ENCODE measurements around the gene PIGU.

The PIGU gene

DNA sequence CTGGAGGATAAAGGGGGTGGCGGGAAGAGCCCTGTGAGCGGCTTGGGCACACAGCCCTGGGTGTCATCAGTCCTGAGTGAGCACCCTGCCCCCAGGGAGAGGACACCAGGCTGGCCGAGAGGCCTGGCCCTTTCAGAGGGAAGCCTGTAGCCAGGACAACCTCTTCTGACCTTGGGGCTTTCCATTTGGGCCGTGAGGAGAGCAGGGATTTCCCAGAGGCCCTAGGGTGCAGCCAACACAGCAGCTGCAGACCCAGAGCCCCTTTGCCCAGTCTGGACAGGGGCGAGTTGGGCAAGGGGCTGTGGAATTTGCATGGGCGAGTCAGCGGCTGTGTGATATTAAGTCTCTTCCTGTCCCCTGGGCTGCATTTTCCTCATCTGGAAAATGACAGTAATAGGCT is 112.1 kb downstream of the PIGU start:
- TF ChIP-seq, protein P1, sequence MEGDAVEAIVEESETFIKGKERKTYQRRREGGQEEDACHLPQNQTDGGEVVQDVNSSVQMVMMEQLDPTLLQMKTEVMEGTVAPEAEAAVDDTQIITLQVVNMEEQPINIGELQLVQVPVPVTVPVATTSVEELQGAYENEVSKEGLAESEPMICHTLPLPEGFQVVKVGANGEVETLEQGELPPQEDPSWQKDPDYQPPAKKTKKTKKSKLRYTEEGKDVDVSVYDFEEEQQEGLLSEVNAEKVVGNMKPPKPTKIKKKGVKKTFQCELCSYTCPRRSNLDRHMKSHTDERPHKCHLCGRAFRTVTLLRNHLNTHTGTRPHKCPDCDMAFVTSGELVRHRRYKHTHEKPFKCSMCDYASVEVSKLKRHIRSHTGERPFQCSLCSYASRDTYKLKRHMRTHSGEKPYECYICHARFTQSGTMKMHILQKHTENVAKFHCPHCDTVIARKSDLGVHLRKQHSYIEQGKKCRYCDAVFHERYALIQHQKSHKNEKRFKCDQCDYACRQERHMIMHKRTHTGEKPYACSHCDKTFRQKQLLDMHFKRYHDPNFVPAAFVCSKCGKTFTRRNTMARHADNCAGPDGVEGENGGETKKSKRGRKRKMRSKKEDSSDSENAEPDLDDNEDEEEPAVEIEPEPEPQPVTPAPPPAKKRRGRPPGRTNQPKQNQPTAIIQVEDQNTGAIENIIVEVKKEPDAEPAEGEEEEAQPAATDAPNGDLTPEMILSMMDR (conservative IDR thresholded peaks at IDR 0.05; ENCODE audit: control insufficient read depth, insufficient read depth, low read depth, low read length) = no peak
- no peak for DNase-seq (ENCODE audit: low read depth)
- no peak overlapping the region for H3K4me3 ChIP-seq (ENCODE audit: control insufficient read depth, low read depth, low read length)

DNA sequence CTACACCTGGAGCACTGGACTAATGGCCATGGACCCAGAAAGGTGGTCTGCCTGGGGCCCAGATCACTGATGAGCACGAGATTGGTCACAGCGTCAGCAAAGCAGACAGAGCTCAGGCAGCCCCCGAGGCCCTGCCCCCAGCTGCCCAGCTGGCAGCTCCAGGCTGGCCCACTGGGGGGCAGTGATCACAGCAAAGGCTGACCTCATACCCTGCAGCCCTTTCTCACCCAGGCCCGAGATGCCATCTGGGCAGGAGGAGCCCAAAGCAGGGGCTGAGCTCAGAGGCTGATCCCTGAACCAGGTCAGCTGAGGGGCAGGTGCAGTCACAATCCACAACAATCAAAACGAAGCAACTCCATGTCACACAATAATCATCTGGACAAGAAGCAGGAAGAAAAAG is 114.3 kb downstream of the PIGU start:
- peak; percentile 26 for DNase-seq (ENCODE audit: low read depth)
- TF ChIP-seq, protein P1 (conservative IDR thresholded peaks at IDR 0.05; ENCODE audit: control insufficient read depth, insufficient read depth, low read depth, low read length) = peak; percentile 42

DNA sequence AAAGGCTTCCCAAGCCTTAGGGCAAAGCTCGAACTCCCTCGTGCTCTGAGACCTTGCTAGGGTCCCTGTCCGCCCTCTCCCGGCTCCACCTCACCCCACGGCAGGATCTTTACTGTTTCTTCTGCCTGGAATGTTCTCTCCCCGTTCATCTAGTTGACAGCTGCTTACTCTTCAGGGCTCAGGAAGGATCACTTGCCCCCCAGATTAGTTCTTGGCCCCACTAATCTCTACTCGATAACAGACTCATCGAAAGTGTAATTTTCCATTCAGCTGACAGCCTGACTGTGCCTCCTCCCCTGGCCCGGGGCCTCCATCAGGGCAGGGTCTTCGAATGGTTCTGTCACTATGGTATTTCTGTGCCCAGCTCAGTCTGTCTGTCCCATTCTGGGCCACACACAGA is 115.2 kb downstream of the PIGU start:
- DNase-seq (ENCODE audit: low read depth) = no peak
- no peak overlapping the region for H3K4me3 ChIP-seq (ENCODE audit: control insufficient read depth, low read depth, low read length)
- TF ChIP-seq, protein P1 (conservative IDR thresholded peaks at IDR 0.05; ENCODE audit: control insufficient read depth, insufficient read depth, low read depth, low read length) = no peak

More for the DNA sequence above, 114.3 kb downstream of the PIGU start:
- H3K4me3 ChIP-seq (ENCODE audit: control insufficient read depth, low read depth, low read length) = no peak overlapping the region

DNA sequence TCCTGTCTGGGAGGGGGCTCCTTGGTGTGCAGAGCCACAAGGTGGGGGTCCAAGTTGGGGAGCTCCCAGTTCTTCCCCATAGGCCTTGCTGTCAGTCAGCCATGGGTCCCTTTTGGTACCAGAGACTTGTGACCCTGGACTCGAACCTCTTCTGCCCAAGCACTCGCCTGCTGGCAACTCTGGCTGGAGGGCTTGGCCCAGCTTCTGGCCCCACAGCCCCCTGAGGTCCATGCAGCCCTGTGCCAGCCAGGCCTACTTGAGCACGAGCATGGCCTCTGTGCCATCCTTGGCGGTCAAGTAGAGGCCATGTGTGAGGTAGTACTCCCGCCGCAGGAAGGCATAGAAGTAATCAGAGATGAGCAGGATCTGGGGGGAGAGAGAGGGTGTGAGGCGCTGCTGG is 116.3 kb downstream of the PIGU start:
- no peak for DNase-seq (ENCODE audit: low read depth)
- no peak overlapping the region for H3K4me3 ChIP-seq (ENCODE audit: control insufficient read depth, low read depth, low read length)
- TF ChIP-seq, protein P1 (conservative IDR thresholded peaks at IDR 0.05; ENCODE audit: control insufficient read depth, insufficient read depth, low read depth, low read length) = no peak

DNA sequence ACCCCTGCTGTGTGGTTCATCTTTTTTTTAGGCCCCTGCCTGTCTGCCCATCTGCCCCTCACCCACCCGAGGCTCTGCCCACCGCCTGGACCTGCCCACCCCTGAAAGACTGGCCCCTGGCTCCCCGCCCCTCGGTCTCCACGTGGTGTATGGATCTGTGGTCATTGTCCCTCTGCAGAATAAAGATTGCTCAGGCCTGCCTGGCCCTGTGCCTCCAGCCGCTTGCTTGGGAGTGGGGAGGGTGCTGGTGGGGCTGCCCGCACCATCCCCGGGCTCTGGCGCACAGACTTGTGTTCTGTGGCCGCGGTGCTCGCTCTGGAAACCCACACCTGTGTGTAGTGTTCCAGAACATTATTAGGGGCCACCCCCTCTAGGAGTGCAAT is 116.8 kb downstream of the PIGU start:
- no peak overlapping the region for H3K4me3 ChIP-seq (ENCODE audit: control insufficient read depth, low read depth, low read length)
- TF ChIP-seq, protein P1 (conservative IDR thresholded peaks at IDR 0.05; ENCODE audit: control insufficient read depth, insufficient read depth, low read depth, low read length) = no peak
- no peak for DNase-seq (ENCODE audit: low read depth)

DNA sequence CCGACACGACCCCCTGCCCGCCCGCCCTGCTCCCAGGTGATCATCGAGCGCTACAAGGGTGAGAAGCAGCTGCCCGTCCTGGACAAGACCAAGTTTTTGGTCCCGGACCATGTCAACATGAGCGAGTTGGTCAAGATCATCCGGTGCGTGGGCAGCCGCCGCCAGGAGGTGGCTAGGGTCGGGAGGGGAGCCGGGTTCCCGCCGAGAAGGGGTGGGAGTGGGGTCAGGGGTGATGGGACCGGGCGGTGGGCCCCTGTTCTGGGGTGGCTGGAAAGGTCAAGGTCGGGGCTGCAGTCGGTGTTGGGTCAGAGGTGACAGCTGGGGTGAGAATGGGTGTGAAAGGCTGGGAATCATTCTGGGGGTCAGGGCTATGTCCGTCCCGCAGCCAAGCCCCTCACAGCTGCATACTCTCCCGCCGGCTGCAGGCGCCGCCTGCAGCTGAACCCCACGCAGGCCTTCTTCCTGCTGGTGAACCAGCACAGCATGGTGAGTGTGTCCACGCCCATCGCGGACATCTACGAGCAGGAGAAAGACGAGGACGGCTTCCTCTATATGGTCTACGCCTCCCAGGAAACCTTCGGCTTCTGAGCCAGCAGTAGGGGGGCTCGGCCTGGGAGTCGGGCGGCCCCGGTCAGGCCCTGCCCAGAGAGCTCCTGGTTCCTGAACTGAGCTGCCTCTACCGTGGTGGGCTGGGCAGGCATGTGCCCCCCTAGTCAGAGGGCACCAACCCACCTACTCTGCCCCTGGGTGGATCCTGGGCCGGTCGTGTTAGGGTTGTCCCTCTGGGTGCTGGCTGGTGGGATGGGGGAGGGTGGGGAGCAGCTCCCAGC is 117.4 kb downstream of the PIGU start:
- peak overlapping the region; percentile 43 for H3K4me3 ChIP-seq (ENCODE audit: control insufficient read depth, low read depth, low read length)
- TF ChIP-seq, protein P1 (conservative IDR thresholded peaks at IDR 0.05; ENCODE audit: control insufficient read depth, insufficient read depth, low read depth, low read length) = no peak
- DNase-seq (ENCODE audit: low read depth) = no peak

Measured in fibroblast of mammary gland (primary cell).